ENCODE data around the gene CROCC2.

CROCC2 gene

DNA sequence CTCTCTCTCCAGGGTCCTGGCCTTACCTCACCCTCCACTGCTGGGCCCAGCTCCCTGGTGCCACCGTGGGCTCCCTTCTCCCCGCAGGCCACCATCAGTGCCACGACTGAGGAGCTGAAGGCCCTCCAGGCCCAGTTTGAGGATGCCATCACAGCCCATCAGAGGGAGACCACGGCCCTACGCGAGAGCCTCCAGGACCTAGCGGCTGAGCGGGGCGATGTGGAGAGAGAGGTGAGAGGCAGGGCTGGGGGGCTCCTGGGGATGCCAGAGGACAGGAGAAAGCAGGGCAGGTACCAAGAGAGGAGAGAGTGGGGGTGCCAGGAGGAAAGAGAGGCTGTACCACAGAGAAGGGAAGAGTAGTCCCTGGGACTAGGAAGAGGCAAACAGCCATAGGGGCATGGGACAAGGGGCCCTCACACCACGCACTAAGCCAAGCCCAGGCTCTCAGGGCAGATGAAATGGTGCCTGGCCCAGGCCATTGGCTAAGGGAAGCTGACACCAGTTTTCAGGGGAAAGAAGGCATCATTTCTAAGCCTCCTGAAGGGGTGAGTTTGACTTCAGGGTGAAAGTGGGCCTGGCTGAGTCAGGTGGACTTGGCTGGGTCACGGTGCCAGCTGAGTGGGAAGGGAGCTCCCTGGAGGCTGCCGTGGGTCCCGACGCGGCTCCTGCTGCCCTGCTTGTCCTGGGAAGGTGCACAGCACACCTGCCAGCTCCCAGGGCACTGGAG, 53.2 kb downstream of the CROCC2 start:
- peak; percentile 28 for DNase-seq

DNA sequence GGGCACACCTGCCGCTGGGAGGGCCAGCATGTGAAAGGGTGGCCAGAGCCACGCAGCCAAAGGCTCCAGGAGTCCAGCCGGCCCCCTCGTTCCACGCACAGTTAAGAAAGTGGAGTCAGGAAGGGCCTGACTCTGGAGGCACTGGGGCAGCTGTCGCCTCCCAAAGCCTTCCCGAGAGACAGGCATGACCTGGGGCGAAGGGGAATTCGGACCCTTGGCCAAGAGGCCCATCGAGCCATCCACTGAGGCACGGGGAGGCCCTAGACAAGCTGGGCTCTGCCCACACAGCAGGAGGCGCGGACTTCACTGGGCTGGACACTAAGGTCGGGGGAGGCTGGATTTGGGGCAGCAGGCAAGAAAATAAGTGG, 53.8 kb downstream of the CROCC2 start:
- peak; percentile 21 for DNase-seq

DNA sequence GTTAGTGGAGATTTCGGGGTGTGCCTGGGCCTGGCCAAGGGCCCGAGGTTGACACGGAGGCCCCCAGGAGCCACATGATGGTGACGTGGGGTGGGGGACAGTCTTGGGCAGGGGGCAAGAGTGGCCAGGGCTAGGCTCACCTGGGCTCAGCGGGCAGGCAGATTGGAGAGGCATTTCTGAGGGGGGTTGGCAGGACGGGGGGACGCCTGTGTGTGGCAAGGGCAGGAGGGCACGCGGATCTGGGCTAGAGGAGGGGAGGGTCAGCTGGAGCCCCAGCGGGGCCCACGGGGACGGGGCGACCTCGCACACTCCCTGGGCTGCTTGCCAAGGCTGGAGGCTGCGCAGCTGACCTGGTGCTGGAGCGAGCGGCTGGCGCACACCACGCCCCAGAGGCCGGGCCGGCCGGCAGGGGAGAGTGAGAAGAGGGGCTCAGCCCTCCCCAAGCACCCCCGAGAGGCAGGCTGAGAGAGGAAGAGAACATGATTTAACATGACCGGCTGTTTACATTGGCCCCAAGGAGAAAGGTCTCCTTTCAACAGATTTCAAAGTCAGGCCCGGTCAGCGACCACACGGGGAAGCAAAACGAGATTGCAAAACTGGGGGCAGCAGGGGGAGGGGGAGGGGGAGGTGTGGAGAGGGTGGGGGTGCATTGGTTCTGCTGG, 54.3 kb downstream of the CROCC2 start:
- peak; percentile 72 for DNase-seq

DNA sequence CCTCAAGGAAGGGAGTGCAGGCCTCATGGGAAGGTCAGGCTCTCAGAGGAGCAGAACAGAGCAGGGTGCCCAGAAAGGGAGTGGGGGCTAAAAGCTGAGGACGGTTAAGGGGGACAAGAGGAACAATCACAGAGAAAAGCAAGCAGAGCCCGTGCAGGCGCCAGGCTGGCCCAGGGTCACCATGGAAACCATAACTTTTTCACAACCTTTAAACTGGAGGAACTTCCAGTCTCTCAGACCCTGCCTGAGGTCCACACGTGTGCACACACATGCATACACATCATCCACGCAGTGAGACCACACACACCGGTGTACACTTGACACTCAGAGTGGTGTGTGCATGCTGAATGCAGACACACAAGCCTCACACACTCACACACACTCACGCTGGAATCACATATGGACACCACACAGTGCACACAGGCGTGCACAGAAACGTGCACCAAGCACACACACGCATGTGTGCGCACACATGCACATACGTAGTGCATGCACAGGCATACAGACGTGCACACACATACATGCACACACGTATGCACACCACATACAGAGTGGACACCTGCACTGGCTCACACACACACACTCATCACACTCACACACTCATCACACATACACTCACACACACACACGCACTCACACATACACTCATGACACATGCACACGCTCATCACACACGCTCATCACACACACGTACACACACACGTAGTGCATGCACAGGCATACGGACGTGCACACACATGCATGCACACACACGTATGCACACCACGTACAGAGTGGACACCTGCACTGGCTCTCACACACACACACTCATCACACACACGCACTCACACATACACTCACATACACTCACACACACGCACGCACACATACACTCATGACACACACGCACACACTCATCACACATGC, 55.1 kb downstream of the CROCC2 start:
- peak; percentile 54 for DNase-seq

DNA sequence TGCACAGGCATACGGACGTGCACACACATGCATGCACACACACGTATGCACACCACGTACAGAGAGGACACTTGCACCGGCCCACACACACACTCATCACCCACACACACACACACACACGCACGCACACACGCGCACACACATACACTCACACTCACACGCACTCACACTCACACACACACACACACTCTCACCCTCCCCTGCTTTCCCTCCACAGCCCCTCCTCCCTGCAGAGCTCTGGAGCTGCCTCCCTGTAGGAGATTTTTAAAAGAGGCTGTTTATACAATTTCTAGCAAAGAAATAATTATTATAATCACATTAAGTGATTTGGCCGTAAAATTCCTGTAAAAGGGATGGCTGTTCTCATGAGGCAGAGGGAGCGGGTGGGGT, 55.8 kb downstream of the CROCC2 start:
- DNase-seq, result peak; percentile 35

DNA sequence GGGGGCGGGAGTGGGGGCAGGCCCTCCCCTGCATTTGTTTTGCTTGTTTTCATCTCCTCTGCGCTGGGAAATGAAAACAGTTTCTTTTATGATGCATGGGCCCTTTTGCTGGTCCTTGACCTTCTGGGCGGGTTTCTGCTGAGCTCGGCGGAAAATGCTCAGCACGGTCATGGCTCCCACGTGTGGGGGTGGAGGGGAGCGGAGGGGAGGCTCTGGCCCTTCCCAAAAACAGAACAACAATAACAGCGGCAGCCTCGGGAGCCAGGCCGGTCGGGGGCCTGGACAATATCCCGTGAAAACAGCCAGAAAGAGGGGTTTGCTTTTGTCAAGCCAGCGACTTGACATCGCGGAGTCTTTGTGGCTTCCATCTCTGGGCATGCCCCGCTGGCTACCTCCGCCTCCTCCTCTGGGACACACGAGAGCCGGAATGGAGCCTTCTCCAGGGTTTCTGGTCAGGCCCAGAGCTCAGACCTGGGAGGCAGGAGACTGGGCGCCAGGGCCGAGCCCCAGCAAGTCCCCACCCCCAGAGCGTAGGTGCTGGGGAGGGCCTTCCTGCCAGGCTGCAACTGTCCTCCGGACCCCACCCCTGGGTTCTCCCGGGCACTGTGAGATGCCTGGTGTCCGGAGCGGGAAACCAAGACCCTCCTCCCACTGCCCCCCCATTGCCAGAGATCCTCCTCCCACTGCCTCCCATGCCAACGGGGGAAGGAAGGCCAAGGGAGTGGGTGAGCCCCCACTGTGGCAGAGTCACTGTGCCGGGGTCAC, 56.3 kb downstream of the CROCC2 start:
- DNase-seq, result peak; percentile 74

DNA sequence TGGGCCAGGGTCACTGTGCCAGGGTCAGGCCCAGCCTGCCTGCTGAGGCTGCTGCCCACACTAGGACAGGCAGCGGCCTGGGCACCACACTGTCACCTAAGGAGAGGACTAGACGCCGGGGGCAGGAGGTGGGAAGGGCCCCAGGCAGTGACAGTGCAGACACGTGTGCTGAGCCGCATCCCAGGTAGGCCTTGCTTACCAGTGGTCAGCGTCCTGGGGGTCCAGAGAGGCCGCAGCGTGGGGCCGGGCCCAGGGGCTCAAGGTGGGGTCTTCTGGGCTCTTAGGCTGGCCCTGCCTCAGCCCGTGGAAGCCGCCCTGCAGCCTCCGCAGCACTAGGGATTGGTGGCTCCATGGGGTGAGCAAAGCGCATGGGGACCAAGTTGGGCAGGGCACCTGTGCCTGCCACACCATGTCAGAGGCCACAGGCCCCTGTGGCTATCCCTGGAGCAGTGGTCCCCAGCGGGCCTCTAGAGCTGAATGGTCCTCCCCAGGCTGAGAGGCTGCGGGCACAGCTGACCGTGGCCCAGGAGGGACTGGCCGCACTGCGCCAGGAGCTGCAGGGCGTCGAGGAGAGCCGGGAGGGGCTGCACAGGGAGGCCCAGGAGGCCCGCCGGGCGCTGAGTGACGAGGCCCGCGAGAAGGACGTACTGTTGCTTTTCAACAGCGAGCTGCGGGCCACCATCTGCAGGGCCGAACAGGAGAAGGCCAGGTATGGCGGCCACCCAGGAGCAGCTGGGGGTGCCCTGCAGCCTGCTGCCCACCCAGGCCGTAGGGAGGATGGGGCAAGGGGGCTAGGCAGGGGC, 57.1 kb downstream of the CROCC2 start:
- peak; percentile 9 for DNase-seq

DNA sequence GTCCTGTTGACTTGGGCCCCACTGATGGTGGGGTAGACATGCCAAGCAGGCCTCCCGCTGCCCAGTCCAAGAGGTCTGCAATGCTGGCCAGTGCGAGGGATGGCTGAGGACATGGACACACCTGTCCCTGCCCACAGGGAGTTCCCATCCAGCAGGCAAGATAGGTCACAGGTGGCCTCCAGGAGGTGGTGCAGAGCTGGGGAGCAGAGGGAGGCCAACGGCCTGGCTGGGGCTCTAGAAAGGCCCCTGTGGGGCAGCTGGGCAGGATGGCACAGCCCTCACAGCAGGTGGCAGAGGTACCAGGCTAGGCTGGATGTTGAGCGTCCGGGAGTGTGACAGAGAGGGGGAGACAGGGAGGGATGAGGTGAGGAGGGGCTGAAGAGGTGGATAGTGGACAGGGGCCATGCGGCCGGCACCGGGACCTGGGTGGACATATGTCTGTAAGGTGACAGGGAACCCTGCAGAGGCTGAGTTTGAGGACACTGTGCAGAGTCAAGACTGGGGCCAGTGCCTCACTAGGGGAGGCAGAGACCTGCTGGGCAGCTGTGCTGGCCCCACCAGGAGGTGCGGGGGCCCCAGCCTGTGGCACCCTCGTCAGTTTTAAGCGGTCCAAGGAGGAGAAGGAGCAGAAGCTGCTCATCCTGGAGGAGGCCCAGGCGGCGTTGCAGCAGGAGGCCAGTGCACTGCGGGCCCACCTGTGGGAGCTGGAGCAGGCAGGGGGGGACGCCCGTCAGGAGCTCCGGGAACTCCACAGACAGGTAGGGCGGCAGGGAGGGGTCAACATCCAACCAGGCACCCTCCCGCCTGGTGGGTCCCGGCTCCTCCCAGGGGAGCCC, 58.0 kb downstream of the CROCC2 start:
- DNase-seq, result peak; percentile 18

DNA sequence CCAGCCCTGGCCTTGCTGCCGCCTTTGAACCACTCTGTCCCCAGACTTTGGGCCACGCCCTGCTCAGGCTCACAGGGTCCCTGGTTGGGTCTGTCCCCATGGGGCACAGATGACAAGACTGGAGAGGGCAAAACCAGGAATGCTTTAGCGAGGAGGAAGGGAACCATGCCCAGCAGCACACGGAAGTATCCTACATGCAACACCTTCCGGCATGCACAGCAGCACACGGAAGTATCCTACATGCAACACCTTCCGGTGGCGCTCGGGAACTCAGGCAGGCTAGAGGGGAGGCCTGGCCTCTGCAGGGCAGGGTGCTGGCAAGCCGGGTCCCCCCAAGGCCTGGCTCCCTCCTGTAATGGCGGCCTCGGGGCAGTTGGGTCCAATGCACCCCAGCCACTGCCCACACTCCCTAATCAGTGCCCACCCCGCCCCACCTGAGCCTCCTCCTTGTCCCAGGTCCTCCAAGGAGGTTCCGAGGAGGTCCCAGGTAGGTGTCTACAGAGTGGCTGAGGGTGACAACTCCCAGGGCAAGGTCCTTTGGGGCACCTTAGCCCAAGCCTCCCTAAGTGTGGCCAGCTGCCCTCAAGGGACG, 58.7 kb downstream of the CROCC2 start:
- peak; percentile 25 for DNase-seq

DNA sequence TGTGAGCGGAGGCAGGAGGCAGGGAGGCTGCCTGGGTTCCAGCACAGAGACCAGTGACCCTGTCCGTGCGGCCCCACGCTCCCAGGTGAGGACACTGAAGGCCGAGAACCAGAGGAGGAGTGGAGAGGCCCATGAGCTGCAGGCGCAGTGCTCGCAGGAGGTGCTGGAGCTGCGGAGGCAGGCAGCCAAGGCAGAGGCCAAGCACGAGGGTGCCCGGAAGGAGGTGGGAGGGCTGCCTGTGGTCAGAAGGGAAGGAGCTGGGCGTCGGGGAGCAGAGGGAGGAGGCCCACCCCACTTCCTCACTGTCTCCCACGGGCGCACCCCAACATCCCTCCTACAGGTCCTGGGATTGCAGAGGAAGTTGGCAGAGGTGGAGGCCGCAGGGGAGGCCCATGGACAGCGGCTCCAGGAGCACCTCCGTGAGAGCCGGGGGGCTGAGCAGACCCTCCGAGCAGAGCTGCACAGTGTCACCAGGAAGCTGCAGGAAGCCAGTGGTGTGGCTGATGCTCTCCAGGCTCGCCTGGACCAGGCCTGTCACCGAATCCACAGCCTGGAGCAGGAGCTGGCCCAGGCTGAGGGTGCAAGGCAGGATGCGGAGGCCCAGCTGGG, 59.3 kb downstream of the CROCC2 start:
- DNase-seq, result peak; percentile 40

DNA sequence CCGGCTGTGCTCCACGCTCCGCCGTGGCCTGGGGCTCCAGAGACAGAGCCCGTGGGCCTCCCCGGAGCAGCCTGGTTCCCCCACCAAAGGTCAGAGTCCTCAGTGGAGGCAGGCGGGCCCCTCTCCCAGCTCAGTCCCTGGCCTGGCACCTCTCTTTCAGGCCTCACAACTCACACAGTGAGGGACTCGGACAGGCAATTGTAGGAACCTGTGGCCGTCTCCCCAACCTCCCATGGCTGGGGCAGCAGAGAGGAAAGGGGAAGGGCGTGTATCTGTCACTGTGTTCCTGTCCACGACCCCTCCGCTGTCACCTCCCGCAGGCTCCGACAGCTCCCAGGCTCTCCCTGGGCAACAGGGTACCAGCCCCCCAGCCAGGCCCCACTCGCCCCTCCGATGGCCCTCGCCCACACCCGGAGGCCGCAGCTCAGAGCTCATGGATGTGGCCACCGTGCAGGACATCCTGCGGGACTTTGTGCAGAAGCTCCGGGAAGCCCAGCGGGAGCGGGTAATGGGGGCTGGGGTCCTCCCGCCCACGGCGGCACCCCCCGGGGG, 59.8 kb downstream of the CROCC2 start:
- DNase-seq, result peak; percentile 30

DNA sequence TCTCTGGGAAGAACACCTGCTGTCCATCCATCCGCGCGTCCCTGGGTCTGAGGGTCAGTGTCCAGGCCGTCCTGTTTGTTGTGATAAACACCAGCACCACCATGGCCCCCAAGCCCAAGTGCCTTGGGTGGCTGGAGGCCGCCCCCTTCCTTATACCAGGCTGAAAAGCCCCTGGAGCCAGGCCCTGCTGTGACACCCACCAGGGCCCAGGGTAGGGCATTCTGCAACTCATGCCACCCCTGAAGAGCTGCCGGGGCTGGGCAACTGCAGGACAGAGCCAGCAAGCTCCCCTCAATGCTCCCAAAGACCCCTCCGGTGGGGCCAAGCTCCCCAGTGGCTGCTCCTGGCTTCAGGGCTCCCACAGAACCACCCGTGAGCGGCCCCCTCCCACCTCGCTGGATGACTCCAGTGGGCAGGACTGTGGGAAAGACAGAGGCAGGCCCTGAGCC, 60.3 kb downstream of the CROCC2 start:
- peak; percentile 25 for DNase-seq

DNA sequence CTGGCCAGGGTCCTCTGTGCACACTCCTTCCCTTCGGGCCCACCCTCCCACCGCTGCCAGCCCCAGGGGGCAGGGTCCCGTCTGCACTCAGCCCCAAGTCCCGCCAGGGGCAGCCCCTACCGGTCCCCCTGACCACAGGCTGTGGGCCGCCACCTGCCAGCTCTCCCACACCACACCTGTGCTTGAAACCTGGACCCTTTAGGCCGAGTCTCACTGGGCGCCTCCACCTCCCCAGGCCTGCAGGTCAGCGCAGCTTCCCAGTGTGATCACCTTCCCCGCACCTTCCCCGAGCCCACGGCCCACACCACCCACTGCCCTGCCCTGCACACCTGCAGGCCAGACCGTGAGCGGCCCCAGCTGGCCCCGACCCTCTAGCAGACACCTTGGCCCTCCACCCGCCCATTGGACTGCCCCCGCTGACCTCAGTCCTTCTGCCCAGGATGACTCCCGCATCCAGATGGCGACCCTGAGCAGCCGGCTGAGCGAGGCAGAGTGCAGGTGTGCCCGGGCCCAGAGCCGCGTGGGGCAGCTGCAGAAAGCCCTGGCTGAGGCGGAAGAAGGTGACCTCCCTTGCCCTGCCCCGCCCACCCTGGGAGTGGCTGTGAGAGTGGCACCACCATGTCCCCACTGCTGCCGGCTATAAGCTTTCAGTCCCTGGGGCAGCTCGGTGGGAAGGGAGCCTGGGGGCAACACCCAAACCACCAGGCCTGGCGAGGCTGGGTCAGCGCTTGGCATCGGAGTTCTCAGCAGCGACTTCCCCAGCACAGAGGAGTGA, 61.0 kb downstream of the CROCC2 start:
- peak; percentile 19 for DNase-seq

DNA sequence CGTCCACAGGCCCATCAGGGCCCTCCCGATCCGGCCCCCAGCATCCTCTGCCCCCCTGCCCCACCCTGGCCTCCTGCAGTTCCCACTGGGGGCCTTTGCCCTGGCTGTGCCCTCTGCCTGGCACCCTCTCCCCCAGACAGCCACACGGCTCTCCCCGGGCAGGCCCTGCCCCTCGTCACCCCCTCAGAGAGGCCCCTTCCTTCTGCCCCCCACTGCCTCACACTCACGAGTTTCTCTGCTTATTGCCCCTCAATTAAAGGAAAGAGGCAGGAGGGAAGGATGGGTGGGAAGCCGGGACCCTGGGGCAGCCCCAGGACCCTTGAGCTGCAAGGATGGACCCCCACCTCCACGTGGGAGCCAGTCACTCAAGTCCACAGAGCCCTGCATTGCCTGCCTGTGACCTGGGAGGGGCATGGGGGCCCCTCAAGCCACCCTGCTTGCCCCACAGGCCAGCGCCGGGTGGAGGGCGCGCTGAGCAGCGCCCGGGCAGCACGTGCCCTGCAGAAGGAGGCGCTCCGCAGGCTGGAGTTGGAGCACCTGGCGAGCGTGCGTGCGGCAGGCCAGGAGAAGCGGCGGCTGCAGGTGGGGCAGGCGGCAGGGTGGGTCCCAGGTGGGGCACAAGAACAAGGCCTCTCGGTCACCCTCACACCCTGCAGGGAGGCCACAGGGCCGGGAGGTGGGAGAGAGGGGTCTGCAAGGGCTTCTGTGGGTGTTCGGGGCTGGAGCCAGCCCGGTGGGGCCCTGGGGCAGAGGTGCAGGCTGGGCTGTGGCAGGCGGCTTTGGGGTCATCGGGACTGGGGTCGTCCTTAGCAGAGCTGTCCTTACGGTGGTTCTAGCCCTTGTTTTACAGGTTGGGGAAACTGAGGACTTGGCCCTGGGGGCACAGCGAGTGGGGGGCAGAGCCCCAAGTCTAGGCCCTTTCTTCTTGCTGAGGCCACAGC, 61.8 kb downstream of the CROCC2 start:
- DNase-seq, result peak; percentile 18

DNA sequence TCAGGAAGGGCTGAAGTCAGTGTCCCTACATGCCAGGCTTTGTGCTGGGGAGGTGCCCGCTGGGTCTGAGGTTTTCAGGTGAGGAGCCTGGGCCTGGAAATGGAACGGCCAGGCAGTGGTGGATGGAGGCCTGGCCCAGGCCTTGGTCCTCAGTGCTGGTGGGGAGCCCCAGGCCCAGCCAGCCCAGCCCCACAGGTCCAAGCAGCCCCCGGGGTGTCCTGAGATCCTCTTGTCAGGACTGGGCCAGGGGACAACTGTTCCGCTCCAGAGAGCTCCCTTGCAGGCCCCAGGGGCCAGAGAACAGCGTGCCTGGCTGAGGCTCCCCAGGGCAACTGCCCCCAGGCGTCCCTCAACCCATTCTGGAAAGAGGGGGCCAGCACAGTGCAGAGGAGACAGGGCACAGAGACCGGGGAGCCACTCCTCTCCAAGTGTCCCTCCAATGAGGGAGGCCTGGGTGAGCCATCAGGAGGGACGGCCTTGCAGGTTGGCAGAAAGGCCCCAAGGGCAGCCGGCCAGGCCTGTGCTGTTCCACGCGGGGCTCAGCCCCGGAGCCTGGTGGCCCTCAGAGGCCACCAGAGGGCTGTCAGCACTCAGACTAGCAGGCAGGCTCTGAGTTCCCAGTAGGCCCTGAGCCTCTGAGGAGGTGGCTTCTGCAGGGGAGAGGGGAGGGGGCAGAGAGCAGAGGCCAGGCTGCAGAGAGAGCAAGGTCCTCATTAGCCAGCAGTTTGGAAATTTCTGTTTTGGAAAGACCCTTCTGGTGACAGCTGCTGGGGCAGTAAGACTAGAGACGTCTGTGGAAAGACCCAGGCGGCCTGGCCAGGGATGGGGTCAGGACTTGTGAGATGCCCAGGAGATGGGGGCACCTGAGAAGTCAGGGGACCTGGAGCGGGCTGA, 62.8 kb downstream of the CROCC2 start:
- DNase-seq, result no peak

DNA sequence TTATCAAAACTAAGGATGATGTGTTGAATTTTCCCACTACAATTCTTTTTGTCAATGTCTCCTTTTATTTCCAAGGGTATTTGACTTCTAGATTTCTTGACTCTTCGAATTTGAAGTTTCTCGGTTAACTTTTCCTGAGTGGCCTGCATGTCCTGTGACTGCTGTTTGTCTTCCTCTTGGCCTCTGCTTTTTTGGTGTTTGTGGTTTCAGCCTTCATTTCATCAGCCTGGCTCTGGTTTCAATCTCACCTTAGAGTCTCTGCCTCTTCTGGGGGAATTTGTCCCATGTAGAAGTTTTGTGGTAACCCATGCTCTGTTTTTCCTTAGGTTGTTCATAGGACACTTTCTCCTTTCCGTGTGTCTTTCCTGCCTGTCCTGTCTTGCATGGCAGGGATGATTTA, 64.0 kb downstream of the CROCC2 start:
- no peak for DNase-seq

DNA sequence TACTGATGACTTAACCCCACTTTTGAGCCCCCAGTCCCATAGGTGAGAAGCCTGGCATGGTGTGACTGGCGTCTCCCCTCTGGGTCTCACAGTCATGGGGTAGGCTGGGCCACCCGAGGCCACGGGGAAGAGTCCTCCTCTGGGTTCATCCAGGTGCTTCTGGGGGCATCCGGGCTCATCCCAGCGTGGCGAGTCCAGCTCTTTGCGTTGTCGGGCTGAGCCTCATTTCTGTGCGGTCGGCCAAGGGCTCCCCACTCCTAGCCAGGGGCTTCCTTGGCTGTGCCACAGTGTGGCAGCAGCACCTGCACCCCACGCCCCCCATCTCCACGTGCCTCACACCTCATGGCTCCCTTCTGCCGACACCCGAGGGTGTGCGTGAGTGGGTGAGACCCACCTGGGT, 64.7 kb downstream of the CROCC2 start:
- DNase-seq, result no peak
